PC-3 (cell line): ENCODE measurements around the gene FMNL3. TPM values are rescaled to one million over a fixed set of nuclear protein-coding genes. Genes with fewer than 3 reads are reported as not detected.

Source experiments
- ATAC-seq: fragments of 200-7000 bp; cut with Tn5 transposase; 2 replicates; pipeline ENCODE4 v1.9.1; 2020; ENCODE audit warnings: mild to moderate bottlenecking, moderate library complexity
- BruUV-seq: library from RNA; stranded (reverse); fragments of 400-500 nt; replicated peaks from 2 replicates; lab custom pipeline; 2021; lab: Mats Ljungman, UMichigan
- CTCF ChIA-PET: fragments of 300-600 bp; sonication (Branson Sonifier 250); formaldehyde crosslinking; loops from one replicate; lab custom pipeline; 2022; ENCODE audit warnings: antibody characterized with exemption; lab: Charles Lee
- POLR2A ChIA-PET: fragments of 300-600 bp; sonication (Branson Sonifier 250); formaldehyde crosslinking; loops from one replicate; lab custom pipeline; 2022; ENCODE audit warnings: antibody characterized with exemption; ENCODE audit not compliant: unreplicated experiment; lab: Charles Lee
- DNase-seq: peaks from one replicate; pipeline ENCODE4 v3.0.0-alpha.2; 2015
- H2AFZ ChIP-seq: fragments of 300-600 bp; sonication (generic); 2 replicates; pipeline ENCODE4 v1.6.0; 2016; ENCODE audit warnings: antibody characterized with exemption, low read length
- H3F3A ChIP-seq: fragments of 300-600 bp; sonication (generic); one replicate; pipeline ENCODE4 v1.6.0; 2017; ENCODE audit warnings: antibody characterized with exemption, low read length, control low read depth, mild to moderate bottlenecking; ENCODE audit not compliant: unreplicated experiment
- H3K27ac ChIP-seq: fragments of 300-600 bp; sonication (generic); 2 replicates; pipeline ENCODE4 v1.5.1; 2016; ENCODE audit warnings: mild to moderate bottlenecking, low read length
- H3K27me3 ChIP-seq: fragments of 300-600 bp; sonication (generic); 2 replicates; pipeline ENCODE4 v1.6.1; 2016; ENCODE audit warnings: low read length, mixed read lengths
- H3K36me3 ChIP-seq: fragments of 300-600 bp; sonication (generic); 2 replicates; pipeline ENCODE4 v1.6.1; 2016; ENCODE audit warnings: low read depth, mixed run types, low read length, mixed read lengths
- H3K4me1 ChIP-seq: fragments of 300-600 bp; sonication (generic); 2 replicates; pipeline ENCODE4 v1.5.1; 2016; ENCODE audit warnings: low read length; ENCODE audit not compliant: insufficient read depth
- H3K4me2 ChIP-seq: fragments of 300-600 bp; sonication (generic); 2 replicates; pipeline ENCODE4 v1.6.0; 2016; ENCODE audit warnings: low read length
- H3K4me3 ChIP-seq: fragments of 300-600 bp; sonication (generic); 2 replicates; pipeline ENCODE4 v1.5.1; 2016; ENCODE audit warnings: mild to moderate bottlenecking, low read length, mixed read lengths
- H3K79me2 ChIP-seq: fragments of 300-600 bp; sonication (generic); 2 replicates; pipeline ENCODE4 v1.6.1; 2017; ENCODE audit warnings: low read length, mixed read lengths
- H3K9ac ChIP-seq: fragments of 300-600 bp; sonication (generic); 2 replicates; pipeline ENCODE4 v1.6.0; 2016; ENCODE audit warnings: mild to moderate bottlenecking, low read length
- H3K9me2 ChIP-seq: fragments of 300-600 bp; sonication (generic); replicated peaks from 2 replicates; pipeline ENCODE4 v1.6.1; 2016; ENCODE audit warnings: mixed run types, low read length, mixed read lengths
- H3K9me3 ChIP-seq: fragments of 300-600 bp; sonication (generic); 2 replicates; pipeline ENCODE4 v1.6.1; 2016; ENCODE audit warnings: low read length, mixed read lengths
- H4K20me1 ChIP-seq: fragments of 300-600 bp; sonication (generic); 2 replicates; pipeline ENCODE4 v1.6.1; 2016; ENCODE audit warnings: low read length, mixed read lengths
- EZH2 ChIP-seq: fragments of 300-600 bp; sonication (generic); IDR thresholded peaks from one replicate; pipeline ENCODE4 v1.6.1; 2017; ENCODE audit warnings: antibody characterized with exemption, mild to moderate bottlenecking, low read length; ENCODE audit not compliant: unreplicated experiment
- EZH2phosphoT487 ChIP-seq: fragments of 300-600 bp; sonication (generic); IDR thresholded peaks from 2 replicates; pipeline ENCODE4 v1.6.1; 2018; ENCODE audit warnings: mild to moderate bottlenecking, antibody characterized with exemption, low read length, borderline replicate concordance
- intact Hi-C: fragments of 100-400 bp; cut with micrococcal nuclease; formaldehyde crosslinking; loops from 2 replicates; pipeline ENCODE4 v1.9.0; 2023
- total RNA-seq: library from RNA; depleted of rRNA; stranded (reverse); fragments of >200 nt; gene quantifications from 2 replicates; pipeline ENCODE4 v1.2.3, GENCODE V29; 2014
- TF ChIP-seq, protein P1 (sequence below): fragments of 300-600 bp; sonication (generic); conservative IDR thresholded peaks from 2 replicates; pipeline ENCODE4 v1.5.1; 2017; ENCODE audit warnings: antibody characterized with exemption, low read depth, mild to moderate bottlenecking, low read length

The FMNL3 gene
- total RNA-seq, 1 experiment from 2014 or later, result 6.2 TPM

- H3K4me3 ChIP-seq, result no peak overlapping the region
- intact Hi-C loops, result no loop called here
- CTCF ChIA-PET, result interaction anchor here (0.6 kb wide), 1 partner anchor 46 kb away, joined by 4 read pairs; no protein-coding TSS in a partner anchor
- no peak overlapping the region for H2AFZ ChIP-seq
- BruUV-seq, result no TSS peak
- no peak overlapping the region for H3K27ac ChIP-seq
- DNase-seq (no peak), ATAC-seq (no peak)
- POLR2A ChIA-PET, result interaction anchor here (0.5 kb wide), 1 partner anchor 420 kb away, joined by 4 read pairs; no protein-coding TSS in a partner anchor
- TF ChIP-seq, protein P1, sequence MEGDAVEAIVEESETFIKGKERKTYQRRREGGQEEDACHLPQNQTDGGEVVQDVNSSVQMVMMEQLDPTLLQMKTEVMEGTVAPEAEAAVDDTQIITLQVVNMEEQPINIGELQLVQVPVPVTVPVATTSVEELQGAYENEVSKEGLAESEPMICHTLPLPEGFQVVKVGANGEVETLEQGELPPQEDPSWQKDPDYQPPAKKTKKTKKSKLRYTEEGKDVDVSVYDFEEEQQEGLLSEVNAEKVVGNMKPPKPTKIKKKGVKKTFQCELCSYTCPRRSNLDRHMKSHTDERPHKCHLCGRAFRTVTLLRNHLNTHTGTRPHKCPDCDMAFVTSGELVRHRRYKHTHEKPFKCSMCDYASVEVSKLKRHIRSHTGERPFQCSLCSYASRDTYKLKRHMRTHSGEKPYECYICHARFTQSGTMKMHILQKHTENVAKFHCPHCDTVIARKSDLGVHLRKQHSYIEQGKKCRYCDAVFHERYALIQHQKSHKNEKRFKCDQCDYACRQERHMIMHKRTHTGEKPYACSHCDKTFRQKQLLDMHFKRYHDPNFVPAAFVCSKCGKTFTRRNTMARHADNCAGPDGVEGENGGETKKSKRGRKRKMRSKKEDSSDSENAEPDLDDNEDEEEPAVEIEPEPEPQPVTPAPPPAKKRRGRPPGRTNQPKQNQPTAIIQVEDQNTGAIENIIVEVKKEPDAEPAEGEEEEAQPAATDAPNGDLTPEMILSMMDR, result no peak
- no peak for TF ChIP-seq EZH2phosphoT487
- TF ChIP-seq EZH2, result no peak
- H3K4me1 ChIP-seq, result no peaks in the 10 kb centered on the region
- no peaks in the 10 kb centered on the region for H3K9me3 ChIP-seq
- H3K9me2 ChIP-seq, result no peaks in the 10 kb centered on the region
- no peaks in the 10 kb centered on the region for H4K20me1 ChIP-seq
- no peaks in the 10 kb centered on the region for H3K27me3 ChIP-seq
- H3F3A ChIP-seq, result no peaks in the 10 kb centered on the region
- H3K4me2 ChIP-seq, result no peak overlapping the region
- no peaks in the 10 kb centered on the region for H3K36me3 ChIP-seq
- no peak overlapping the region for H3K9ac ChIP-seq
- no peaks in the 10 kb centered on the region for H3K79me2 ChIP-seq
These were observed 18.0 kb downstream of the FMNL3 start for GRCh38 chr12:49689237-49689636.

DNA sequence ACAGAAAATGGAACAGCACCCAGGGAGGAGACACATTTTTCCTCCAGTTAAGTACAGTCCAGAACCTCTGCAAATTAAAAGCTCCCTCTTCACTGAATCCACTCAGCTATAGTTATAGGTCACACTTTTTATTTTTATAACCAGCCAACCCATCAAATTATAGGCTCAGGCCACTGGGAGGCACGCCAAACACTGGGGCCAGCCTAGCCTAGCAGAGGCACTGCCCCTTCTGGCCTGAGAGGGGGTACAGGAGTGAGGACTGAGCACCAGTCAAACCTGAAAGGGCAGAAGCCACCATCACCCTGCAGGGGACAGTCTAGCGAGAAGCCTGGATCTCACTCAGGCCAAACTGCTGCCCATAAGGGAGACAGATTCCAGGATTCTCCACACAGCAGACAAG, 19.3 kb downstream of the FMNL3 start:
- no peaks in the 10 kb centered on the region for H3K9me2 ChIP-seq
- CTCF ChIA-PET, result interaction anchor here (0.8 kb wide), 1 partner anchor 32 kb away, joined by 3 read pairs; no protein-coding TSS in a partner anchor
- POLR2A ChIA-PET, result no interaction called here
- no peak overlapping the region for H2AFZ ChIP-seq
- no peak overlapping the region for H3K4me2 ChIP-seq
- no peaks in the 10 kb centered on the region for H3K27me3 ChIP-seq
- H3K9ac ChIP-seq, result no peak overlapping the region
- intact Hi-C loops, result no loop called here
- H4K20me1 ChIP-seq, result no peaks in the 10 kb centered on the region
- H3K36me3 ChIP-seq, result no peaks in the 10 kb centered on the region
- H3K79me2 ChIP-seq, result no peaks in the 10 kb centered on the region
- ATAC-seq, result no peak
- no peaks in the 10 kb centered on the region for H3K9me3 ChIP-seq
- no peak overlapping the region for H3K4me3 ChIP-seq
- TF ChIP-seq, protein P1, result no peak
- TF ChIP-seq EZH2phosphoT487, result no peak
- no peak for TF ChIP-seq EZH2
- no peaks in the 10 kb centered on the region for H3F3A ChIP-seq
- no peak overlapping the region for H3K27ac ChIP-seq
- DNase-seq, result no peak
- BruUV-seq, result no TSS peak
- H3K4me1 ChIP-seq, result no peaks in the 10 kb centered on the region

DNA sequence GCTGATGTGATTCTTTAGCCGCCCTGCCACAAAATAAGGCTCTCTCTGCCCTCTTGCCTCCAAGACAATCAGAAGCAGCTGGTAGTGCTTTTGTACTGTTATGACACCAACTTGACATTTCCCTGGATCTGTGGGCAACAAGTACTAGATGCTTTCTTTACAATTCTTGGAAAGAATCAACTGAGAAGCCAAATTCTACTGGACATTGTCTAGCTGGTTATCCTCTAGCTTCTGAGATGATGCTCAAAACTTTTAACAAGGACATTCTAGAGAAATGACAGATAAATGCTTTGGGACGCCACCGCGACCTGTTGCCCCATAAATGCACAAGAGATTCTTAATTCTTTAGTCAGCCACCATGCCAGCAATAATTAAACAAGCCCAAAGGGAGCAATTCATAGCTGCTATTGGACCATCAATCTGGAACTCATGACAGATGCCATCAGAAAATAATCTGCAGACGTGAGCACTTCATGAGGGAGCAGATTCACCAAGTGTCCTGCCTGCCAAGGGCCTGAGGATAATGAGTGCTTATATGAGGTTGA, 22.8 kb downstream of the FMNL3 start:
- BruUV-seq, result no TSS peak
- Histone ChIP-seq H3K4me2 (no peak overlapping the region), H3K9me2 (no peaks in the 10 kb centered on the region), H3K79me2 (no peaks in the 10 kb centered on the region), H3K9ac (no peak overlapping the region), H3K36me3 (no peaks in the 10 kb centered on the region), H3K4me1 (no peaks in the 10 kb centered on the region), H3K27ac (no peak overlapping the region), H3K4me3 (no peak overlapping the region), H3F3A (no peaks in the 10 kb centered on the region), H3K9me3 (no peaks in the 10 kb centered on the region), H3K27me3 (no peaks in the 10 kb centered on the region), H2AFZ (no peak overlapping the region), H4K20me1 (no peaks in the 10 kb centered on the region)
- intact Hi-C loops, result no loop called here
- ChIA-PET POLR2A (no interaction called here), CTCF (no interaction called here)
- ATAC-seq, result no peak
- no peak for DNase-seq
- TF ChIP-seq, protein P1, result no peak
- TF ChIP-seq EZH2 (no peak), EZH2phosphoT487 (no peak)
